ENCODE results near the gene TAS2R10.
"Not testable (repeated sequence)": the region's sequence is repeated elsewhere in the genome, so short reads cannot be mapped to it uniquely, and the experiment has no call there.

Gene TAS2R10

DNA sequence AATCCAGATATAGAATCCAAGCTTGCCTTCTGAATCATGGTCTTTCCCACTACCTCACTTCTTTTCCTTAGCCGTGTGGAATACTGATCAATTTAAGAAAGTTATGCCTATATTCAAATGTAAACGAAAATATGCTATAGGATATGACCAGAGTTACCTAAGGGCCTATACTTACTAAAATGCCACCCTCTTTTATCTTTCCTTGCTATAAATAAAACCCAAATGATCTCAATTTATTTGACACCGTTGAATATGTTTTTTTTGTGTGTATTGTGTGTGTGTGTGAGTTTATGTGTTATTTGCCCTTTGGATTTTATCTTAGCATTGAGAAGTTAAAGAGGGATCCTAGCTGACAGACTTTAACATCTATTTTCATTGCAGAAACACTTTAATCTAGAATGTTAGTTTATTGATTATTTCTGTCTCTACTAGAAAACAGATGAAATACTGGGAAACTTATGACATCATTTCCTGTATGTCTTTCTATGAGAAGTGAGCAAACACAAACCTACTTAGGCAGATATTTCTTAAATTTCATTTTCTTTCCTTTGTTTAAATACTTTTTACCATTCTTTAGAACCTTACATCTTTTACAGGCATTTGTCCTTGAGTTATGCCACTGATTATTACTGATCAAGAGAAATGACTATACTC is 14.1 kb downstream of the TAS2R10 start:
- DNase-seq (ENCODE audit: low spot score in 2 of 2) = no peak
- peaks cover 3% of the 10 kb centered on the region for H3K27me3 Mint-ChIP-seq
- H3K27ac Mint-ChIP-seq = no peak overlapping the region
- ATAC-seq (ENCODE audit: low read depth) = no peak
- no peak overlapping the region for H3K4me3 Mint-ChIP-seq
- H3K36me3 Mint-ChIP-seq = no peaks in the 10 kb centered on the region
- no peaks in the 10 kb centered on the region for H3K4me1 Mint-ChIP-seq
- H3K9me3 Mint-ChIP-seq = no peaks in the 10 kb centered on the region

DNA sequence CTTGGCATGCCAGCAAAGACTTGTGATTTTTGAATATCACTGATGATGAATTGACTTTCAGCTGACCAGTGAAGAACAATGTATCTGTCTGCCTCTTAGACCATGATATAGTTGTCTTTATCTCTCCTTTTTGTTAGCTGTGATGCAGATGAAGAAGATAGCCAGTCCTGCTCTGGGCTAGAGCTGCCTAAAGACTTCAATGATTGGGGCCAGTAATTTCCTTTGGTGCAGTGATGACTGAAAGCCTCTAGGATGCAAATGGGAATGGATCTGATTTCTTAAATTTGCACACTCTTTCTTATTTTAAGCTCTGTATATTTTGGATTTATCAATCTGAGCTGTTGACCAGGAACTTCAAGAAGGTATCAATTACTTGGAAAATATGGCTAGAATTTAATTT is 16.1 kb downstream of the TAS2R10 start, which contains the start of gene TAS2R9:
Gene TAS2R9, minus strand, starts transcription at position 101 of the 400 bp plus-strand sequence. Its CDS starts 93 bp downstream, at position 8.
- no peaks in the 10 kb centered on the region for H3K36me3 Mint-ChIP-seq
- DNase-seq (ENCODE audit: low spot score in 2 of 2) (no peak), ATAC-seq (ENCODE audit: low read depth) (no peak)
- no peak within 1 kb of the TSS for H3K4me3 Mint-ChIP-seq
- H3K9me3 Mint-ChIP-seq = no peaks in the 10 kb centered on the region
- H3K27me3 Mint-ChIP-seq = peaks cover 3% of the 10 kb centered on the region
- no peaks in the 10 kb centered on the region for H3K4me1 Mint-ChIP-seq
- no peak within 1 kb of the TSS for H3K27ac Mint-ChIP-seq

DNA sequence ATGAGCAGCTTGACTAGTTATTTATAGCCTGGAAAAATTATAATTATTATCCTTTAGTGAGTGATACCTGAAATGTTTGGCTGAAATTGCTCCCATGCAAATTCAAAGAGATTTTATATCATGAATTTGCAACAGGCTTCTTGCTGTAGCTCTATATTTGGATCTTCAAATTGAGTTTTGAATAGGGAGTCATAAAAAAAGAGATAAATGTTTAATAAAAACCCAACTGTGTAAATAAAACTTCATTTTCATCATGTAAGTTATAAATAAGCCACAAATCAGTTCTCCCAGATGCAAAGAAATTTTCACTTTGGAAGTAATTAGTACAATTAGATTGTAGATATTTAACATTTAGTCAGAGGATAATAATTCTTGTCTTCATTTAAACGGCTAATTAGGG is 19.0 kb downstream of the TAS2R10 start, which contains the start of gene TAS2R8:
Gene TAS2R8, minus strand, starts transcription at position 101 of the 400 bp plus-strand sequence. CDS start 306 bp downstream, outside the sequence.
- ATAC-seq (ENCODE audit: low read depth) = no peak
- peaks cover 3% of the 10 kb centered on the region for H3K27me3 Mint-ChIP-seq

DNA sequence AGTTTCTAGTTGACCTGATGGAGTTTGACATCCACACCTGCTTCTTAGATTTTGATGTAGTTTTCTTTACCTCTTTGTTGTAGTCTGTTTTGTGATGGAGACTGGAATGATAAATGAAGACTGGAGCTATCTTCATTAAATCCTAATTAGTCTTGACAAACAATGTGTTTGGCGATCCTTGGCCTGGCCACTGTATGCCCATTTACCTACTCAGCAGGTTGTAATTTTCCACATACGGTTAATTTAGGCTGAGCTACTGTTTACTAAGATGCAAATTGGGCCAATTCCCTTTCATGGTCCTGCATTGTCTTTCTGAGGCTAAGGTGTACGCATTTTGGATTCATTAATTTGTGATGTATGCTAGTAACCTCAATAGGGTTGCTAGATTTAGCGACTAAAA is 23.6 kb downstream of the TAS2R10 start, which contains the start of gene TAS2R7:
Gene TAS2R7, minus strand, starts transcription at position 41 of the 400 bp plus-strand sequence. CDS start 57 bp downstream, outside the sequence.
- DNase-seq (ENCODE audit: low spot score in 2 of 2) (no peak), ATAC-seq (ENCODE audit: low read depth) (no peak)
- Mint-ChIP-seq H3K4me3 (no peak within 1 kb of the TSS), H3K27me3 (peaks cover 8% of the 10 kb centered on the region), H3K36me3 (no peaks in the 10 kb centered on the region), H3K4me1 (no peaks in the 10 kb centered on the region), H3K9me3 (no peaks in the 10 kb centered on the region), H3K27ac (no peak within 1 kb of the TSS)

More for the DNA sequence above, 19.0 kb downstream of the TAS2R10 start, which contains the start of gene TAS2R8:
- Mint-ChIP-seq H3K9me3 (no peaks in the 10 kb centered on the region), H3K36me3 (no peaks in the 10 kb centered on the region), H3K4me1 (no peaks in the 10 kb centered on the region), H3K4me3 (no peak within 1 kb of the TSS), H3K27ac (no peak within 1 kb of the TSS)
- DNase-seq (ENCODE audit: low spot score in 2 of 2) = no peak

DNA sequence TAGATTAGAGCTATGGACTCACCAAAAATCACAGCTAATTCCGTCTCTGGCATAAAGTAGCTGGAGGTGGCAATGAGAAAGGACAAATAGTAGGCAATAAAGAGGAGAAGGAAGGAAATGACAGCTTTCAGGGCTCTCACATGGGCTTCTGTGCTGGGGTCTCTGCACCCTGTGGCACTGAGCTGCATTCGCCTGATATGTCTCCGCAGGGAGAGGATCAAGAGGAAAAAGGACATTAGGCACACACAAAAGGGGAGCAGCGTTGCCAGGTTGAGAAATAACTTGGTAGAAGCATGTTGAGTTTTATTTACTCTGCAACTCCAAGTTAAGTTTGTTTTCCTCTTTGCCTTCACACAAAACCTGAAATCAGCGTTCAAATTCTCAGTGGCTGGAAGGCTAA is 24.4 kb downstream of the TAS2R10 start:
- Mint-ChIP-seq H3K9me3 (no peaks in the 10 kb centered on the region), H3K27ac (no peak overlapping the region), H3K36me3 (no peaks in the 10 kb centered on the region), H3K4me3 (no peak overlapping the region), H3K27me3 (peaks cover 9% of the 10 kb centered on the region), H3K4me1 (no peaks in the 10 kb centered on the region)
- no peak for ATAC-seq (ENCODE audit: low read depth)
- DNase-seq (ENCODE audit: low spot score in 2 of 2) = no peak

DNA sequence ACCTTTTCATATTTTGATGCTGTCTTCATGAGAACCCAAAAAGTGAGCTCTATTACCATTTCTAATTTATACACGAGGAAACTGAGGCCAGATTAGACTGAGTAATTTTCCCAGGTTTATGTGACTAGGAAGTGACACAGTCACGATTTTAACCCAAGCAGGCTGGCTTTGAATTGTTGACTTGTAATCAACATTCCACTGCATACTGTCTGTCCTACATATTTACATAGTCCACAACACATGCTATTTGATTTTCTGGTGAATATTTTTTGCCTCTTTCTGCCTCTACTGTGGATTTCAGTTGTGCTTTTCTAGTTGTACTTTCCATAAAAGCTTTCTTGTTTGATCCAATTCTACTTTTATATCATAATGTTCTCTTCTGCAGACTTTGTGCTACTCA is 31.9 kb downstream of the TAS2R10 start:
- H3K27me3 Mint-ChIP-seq = peaks cover 9% of the 10 kb centered on the region
- H3K9me3 Mint-ChIP-seq = peaks cover 5% of the 10 kb centered on the region
- no peak overlapping the region for H3K4me3 Mint-ChIP-seq
- no peaks in the 10 kb centered on the region for H3K36me3 Mint-ChIP-seq
- DNase-seq (ENCODE audit: low spot score in 2 of 2) (no peak), ATAC-seq (ENCODE audit: low read depth) (no peak)
- H3K27ac Mint-ChIP-seq = no peak overlapping the region
- no peaks in the 10 kb centered on the region for H3K4me1 Mint-ChIP-seq

DNA sequence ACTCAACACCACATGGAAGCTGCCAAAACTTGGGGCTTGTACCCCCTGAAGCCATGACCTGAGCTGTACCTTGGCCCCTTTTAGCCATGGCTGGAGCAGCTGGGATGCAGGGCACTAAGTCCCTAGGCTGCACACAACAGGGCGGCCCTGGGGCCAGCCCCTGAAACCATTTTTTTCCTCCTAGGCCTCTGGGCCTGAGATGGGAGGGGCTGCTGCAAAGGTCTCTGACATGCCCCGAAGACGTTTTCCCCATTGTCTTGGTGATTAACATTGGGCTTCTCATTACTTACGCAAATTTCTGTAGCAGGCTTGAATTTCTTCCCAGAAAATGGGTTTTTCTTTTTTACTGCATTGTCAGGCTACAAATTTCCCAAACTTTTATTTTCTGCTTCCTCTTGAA is 34.4 kb downstream of the TAS2R10 start:
- not testable (repeated sequence) for H3K36me3 Mint-ChIP-seq; H3K4me1 Mint-ChIP-seq; DNase-seq (ENCODE audit: low spot score in 2 of 2); ATAC-seq (ENCODE audit: low read depth); H3K27ac Mint-ChIP-seq; H3K27me3 Mint-ChIP-seq; H3K9me3 Mint-ChIP-seq; H3K4me3 Mint-ChIP-seq

DNA sequence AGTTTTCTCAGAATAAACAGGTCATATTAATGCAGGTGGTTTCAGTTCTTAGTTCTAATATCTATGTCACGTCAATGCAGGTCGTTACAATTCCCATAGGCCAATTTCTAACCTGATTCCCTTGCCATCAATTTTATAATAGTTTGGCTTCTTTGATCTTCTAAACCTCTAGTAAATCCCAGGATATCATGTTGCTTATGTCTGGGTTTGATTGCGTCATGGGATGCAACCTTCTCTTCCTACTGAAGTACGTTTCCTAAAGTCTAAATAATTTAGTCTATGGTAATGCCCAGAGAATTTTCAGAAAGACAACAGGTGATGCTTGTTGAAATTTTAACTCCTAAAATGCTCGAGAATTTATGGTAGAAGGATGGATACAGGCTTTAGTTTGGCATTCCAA is 42.9 kb downstream of the TAS2R10 start:
- Mint-ChIP-seq H3K9me3 (no peaks in the 10 kb centered on the region), H3K4me3 (no peak overlapping the region), H3K4me1 (no peaks in the 10 kb centered on the region), H3K27me3 (peaks cover 3% of the 10 kb centered on the region), H3K36me3 (no peaks in the 10 kb centered on the region), H3K27ac (no peak overlapping the region)
- ATAC-seq (ENCODE audit: low read depth) = no peak
- DNase-seq (ENCODE audit: low spot score in 2 of 2) = no peak

DNA sequence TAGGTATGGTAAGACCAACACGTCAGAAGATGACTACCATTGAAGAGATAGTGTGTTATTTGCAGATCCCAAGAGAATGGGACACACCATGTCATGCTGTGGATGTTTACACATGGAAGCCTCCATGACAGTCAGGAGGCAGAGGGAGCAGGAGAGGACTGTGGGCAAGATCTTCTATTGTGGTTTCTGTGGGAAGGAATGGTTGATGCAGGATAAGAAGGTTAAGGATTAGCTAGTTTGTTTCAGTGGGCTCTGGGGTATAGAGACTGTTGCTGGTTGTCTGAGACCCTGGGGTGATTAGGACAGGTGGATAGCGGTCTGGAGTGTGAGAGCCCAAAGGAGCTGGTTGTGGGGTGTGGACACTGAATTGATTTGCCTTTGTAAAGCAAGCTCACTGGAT is 47.1 kb downstream of the TAS2R10 start:
- H3K4me1 Mint-ChIP-seq = no peaks in the 10 kb centered on the region
- H3K36me3 Mint-ChIP-seq = no peaks in the 10 kb centered on the region
- H3K4me3 Mint-ChIP-seq = no peak overlapping the region
- ATAC-seq (ENCODE audit: low read depth) (no peak), DNase-seq (ENCODE audit: low spot score in 2 of 2) (no peak)
- peaks cover 7% of the 10 kb centered on the region for H3K27me3 Mint-ChIP-seq
- no peak overlapping the region for H3K27ac Mint-ChIP-seq
- no peaks in the 10 kb centered on the region for H3K9me3 Mint-ChIP-seq
